RCC 7860 (cell line): ENCODE results near the gene HGFAC.
"Not testable (repeated sequence)": the region's sequence is repeated elsewhere in the genome, so short reads cannot be mapped to it uniquely, and the experiment has no call there.

Source experiments
- DNase-seq: peaks from one replicate; pipeline ENCODE4 v3.0.0-alpha.2; 2015; ENCODE audit warnings: low spot score
- FAIRE-seq: peaks from 2 replicates; lab custom pipeline; 2012; peaks lifted over from hg19 to GRCh38; lab: Jason Lieb, UNC

Gene HGFAC

GRCh38 chr4:3440011-3440410 lies 1.8 kb upstream of the HGFAC start:
- DNase-seq, result no peak

DNA sequence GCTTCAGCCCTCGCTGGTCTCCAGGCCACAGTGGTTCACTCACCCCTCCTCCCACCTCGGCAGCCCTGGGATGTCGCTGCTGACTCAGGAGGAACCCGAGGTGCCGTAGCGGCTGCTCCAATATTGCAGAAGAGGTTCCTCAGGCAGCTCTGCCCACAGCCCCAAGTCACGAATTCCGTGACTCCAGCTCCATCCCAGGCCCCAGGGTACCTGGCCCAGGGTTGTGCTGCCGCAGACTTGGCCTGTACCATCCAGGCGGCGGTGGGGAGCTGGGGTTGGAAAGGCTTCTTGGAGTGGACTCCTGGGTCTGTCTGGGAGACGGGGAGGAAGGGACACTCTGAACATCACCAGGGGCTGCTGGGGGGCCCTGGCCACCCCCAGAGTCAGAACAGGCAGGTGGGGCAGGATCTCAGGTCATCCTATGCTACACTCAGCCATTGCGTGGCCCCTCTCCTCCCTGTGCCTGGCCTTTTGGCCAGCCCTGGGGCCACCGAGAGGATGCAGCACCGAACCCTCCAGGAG lies 728 bp upstream of the HGFAC start:
- DNase-seq, result no peak
- FAIRE-seq, result no peak

More at GRCh38 chr4:3440011-3440410, 1.8 kb upstream of the HGFAC start:
- FAIRE-seq, result no peak

DNA sequence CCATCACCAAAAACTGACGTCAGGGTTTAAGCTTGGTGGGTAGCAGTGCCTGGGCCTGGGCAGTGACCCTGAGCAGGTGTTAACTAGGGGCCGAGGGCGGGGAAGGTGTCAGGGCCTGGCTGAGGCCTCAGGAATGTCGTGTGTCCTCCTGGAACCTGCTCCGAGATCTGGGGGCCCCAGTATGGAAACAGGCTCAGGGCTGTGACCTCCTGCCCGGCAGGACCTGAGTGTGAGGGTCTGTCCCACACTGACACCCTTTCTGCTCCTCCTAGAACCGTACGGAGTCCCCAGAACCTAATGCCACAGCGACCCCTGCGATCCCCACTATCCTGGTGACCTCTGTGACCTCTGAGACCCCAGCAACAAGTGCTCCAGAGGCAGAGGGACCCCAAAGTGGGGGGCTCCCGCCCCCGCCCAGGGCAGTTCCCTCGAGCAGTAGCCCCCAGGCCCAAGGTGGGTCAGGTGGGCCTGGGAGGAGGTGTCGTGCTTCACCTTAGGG lies 741 bp downstream of the HGFAC start:
- DNase-seq (no peak), FAIRE-seq (no peak)

DNA sequence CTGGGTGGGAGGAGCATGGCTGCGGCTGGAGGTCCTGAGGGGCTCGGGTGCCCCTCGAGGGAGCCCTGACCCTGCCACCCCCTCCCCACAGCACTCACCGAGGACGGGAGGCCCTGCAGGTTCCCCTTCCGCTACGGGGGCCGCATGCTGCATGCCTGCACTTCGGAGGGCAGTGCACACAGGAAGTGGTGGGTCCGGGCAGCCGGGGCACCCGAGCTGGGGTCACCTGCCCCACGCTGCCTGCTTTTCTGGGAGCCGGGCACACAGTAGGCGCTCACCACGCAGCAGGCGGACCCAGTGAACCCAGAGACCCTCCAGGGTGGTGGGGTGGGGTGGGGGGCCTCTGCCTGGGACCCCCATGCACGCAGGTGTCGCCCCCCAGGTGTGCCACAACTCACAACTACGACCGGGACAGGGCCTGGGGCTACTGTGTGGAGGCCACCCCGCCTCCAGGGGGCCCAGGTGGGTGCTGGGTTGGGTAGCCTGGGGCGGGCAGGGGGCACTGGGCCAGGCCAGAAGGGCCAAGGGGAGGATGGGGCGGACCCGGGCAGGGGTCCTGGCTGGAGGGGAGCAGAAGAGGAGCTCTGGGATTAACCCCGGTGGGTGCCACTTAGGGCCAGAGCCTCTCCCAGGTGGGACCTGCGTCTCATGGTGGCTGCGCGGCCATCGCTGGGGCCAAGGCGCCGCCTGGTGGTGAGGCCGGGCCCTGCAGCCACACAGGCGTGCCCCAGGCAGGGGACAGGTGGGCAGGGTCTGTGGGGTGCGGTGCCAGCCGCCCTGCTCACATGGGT lies 1.4 kb downstream of the HGFAC start:
- no peak for FAIRE-seq
- DNase-seq, result peak; percentile 16

DNA sequence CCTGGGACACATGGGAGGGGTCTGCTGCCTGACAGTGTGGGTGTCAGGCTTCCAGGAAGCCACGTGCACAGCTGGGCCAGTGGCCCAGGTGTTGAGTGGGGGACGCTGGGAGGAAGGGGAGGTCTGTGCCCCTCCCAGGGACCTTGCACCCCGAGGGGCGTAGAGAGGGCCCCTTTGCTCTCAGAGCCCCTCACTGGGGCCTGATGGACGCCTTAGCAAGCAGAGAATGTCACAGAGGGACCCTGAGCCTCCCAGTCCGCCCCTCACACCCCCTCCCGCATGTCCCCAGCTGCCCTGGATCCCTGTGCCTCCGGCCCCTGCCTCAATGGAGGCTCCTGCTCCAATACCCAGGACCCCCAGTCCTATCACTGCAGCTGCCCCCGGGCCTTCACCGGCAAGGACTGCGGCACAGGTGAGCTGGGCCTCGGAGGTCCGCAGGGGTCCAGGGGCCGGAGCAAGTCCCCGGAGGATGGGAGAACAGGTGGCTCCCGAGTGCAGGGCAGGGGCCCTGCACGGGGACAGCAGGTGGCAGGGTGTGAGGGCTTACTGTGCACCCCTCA lies 2.1 kb downstream of the HGFAC start:
- DNase-seq (no peak), FAIRE-seq (no peak)

DNA sequence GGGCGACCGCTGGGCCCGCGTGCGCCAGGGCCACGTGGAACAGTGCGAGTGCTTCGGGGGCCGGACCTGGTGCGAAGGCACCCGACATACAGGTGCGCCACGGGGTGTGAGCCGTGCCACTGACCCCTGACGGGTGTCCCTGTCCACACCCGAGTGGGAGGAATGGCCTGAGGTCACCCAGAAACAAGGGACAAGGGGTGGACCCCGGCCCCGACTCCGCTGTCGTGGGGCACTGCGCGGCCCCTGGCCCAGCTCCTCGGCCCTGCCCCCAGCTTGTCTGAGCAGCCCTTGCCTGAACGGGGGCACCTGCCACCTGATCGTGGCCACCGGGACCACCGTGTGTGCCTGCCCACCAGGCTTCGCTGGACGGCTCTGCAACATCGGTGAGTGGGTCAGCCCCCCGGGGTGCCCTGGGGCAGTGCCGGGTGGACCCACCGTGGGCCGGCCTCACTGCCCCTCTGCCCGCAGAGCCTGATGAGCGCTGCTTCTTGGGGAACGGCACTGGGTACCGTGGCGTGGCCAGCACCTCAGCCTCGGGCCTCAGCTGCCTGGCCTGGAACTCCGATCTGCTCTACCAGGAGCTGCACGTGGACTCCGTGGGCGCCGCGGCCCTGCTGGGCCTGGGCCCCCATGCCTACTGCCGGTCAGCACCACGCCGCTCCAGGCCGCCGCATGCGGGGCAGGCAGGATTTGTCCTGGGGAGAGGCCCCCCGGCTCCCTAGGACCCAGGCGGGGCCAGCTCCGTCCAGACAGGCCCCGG lies 2.8 kb downstream of the HGFAC start:
- no peak for DNase-seq
- FAIRE-seq, result no peak

DNA sequence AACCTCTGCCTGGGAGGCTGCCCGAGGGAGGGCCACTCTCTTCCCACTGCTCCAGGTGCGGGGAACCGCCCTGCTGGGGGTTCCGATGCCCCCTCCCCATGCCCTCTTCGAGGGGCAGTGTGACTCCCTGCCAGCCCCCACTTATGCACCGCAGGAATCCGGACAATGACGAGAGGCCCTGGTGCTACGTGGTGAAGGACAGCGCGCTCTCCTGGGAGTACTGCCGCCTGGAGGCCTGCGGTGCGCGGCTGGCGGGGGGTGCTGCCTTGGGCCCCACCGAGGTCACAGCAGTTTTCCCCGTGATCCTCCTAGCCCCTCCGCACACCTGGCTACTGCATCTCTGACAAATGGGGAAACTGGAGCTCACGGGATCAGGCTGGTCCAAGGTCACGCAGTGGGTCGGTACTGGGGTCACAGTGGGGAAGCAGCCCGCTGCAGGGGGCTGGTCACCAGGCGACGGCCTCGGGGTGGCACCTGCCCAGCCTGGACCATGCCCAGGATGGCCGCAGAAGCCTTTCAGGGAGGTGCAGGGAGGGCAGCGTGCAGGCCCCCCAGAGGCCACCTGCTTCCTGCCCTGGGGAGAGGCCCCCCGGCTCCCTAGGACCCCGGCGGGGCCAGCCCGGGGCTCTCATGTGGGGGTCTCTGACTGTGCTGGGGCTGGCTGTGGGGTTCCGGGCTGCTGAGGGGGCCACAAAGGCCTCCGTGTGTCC lies 3.5 kb downstream of the HGFAC start:
- no peak for FAIRE-seq
- no peak for DNase-seq

- FAIRE-seq (no peak), DNase-seq (no peak)
Observed at GRCh38 chr4:3445829-3446545, 4.2 kb downstream of the HGFAC start.

- FAIRE-seq (no peak), DNase-seq (no peak)
Observed at GRCh38 chr4:3446631-3447320, 5.0 kb downstream of the HGFAC start.

- DNase-seq (no peak), FAIRE-seq (no peak)
Observed at GRCh38 chr4:3447431-3448395, 5.9 kb downstream of the HGFAC start.

DNA sequence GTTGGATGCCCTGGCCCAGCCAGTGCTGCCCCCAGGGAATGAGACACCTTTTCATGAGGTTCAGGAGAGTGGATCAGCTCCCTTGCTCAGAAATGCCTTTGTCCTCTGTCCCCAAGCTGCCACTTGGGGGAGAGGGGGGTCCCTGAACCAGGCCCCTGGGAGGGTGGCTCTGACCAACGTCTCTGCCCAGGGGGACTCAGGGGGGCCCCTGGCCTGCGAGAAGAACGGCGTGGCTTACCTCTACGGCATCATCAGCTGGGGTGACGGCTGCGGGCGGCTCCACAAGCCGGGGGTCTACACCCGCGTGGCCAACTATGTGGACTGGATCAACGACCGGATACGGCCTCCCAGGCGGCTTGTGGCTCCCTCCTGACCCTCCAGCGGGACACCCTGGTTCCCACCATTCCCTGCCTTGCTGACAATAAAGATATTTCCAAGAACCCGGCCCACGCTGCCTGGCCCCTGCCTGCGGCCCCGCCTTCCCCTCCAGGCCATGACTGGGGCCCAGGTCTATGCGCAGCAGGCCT lies 7.3 kb downstream of the HGFAC start:
- no peak for FAIRE-seq
- DNase-seq, result no peak

GRCh38 chr4:3449574-3450534 lies 8.1 kb downstream of the HGFAC start:
- DNase-seq (no peak), FAIRE-seq (no peak)

GRCh38 chr4:3450643-3451042 lies 8.9 kb downstream of the HGFAC start:
- no peak for DNase-seq
- FAIRE-seq, result no peak

DNA sequence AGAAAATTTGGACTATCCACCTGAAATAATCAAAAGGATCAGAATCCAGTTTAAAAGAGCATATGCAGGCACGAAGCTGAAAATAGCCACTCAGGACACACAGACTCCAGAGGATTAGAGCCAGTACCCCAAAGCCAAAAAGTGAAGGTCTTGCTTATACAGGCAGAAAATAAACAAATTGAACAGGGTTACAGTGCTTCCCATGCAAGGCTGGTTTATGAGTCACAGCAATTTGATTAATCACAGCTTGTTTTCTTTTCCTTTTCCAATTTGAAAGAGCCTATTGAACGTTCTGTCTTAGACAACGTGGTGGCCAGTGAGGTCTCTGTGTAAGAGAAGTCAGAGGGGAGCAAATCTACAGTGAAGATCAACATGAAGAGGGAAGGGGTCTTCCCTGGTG lies 10.2 kb downstream of the HGFAC start:
- no peak for DNase-seq
- FAIRE-seq, result no peak

GRCh38 chr4:3452376-3452775 lies 10.6 kb downstream of the HGFAC start:
- no peak for DNase-seq
- FAIRE-seq, result no peak

GRCh38 chr4:3455596-3455995 lies 13.8 kb downstream of the HGFAC start:
- DNase-seq, FAIRE-seq: not testable (repeated sequence)

DNA sequence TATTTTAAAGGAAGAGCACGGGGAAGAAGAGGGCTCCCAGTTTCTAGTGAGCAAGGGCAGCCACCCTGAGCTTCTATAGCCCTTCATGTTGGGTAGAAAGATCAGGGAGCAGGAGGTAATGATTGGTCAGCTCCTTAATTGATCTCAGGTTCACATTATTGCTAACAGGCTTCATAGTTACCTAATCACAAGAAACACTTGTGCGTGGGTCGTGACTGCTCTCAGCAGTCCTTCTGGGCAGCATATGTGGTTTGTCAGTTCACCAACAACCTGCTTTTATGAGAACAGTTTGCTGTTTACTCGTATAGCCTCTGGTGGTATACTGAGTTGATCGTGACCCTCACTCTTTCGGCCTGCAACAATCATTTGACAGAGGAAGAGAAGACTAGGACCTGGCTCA lies 16.6 kb downstream of the HGFAC start:
- no peak for DNase-seq
- FAIRE-seq, result no peak
